Pancreas (tissue), 10 donors: ENCODE measurements around the gene CHRDL2. TPM values are rescaled to one million over a fixed set of nuclear protein-coding genes. Genes with fewer than 3 reads are reported as not detected.

Experiments used
- ATAC-seq, 4 donors: fragments of 200-7000 bp; cut with Tn5 transposase; one replicate each; pipeline versions ENCODE4 v1.8.0 to v1.9.1; 2020; ENCODE audit warnings: mild to moderate bottlenecking in 4 of 4, moderate library complexity in 4 of 4
- DNase-seq, 6 donors: peaks; one replicate each; pipeline ENCODE4 v3.0.0-alpha.2; 2020
- FAIRE-seq: peaks from 2 replicates; lab custom pipeline; 2012; peaks lifted over from hg19 to GRCh38; lab: Jason Lieb, UNC
- H3K27ac ChIP-seq, 4 donors: fragments of 200-600 bp; sonication (generic); 1 replicate in 3 of 4; 2 replicates in 1 of 4; pipeline versions ENCODE4 v1.5.0 to v1.8.0; 2020
- H3K27me3 ChIP-seq, 4 donors: fragments of 200-600 bp; one replicate each; pipeline ENCODE4 v1.8.0; 2021
- H3K36me3 ChIP-seq, 3 donors: fragments of 200-600 bp; sonication (generic) in 1 of 3; one replicate each; pipeline versions ENCODE4 v1.5.0 to v1.8.0; 2020 to 2021
- H3K4me1 ChIP-seq, 3 donors: fragments of 200-600 bp; one replicate each; pipeline ENCODE4 v1.8.0; 2021
- H3K4me3 ChIP-seq, 4 donors: fragments of 200-600 bp; sonication (generic) in 2 of 4; one replicate each; pipeline versions ENCODE4 v1.5.0 to v1.8.0; 2020 to 2021
- H3K9me3 ChIP-seq, 4 donors: fragments of 200-600 bp; one replicate each; pipeline ENCODE4 v1.8.0; 2021
- CTCF ChIP-seq, 4 donors: fragments of 200-600 bp; sonication (generic) in 3 of 4; IDR thresholded peaks; one replicate each; pipeline versions ENCODE4 v1.5.0 to v1.8.0; 2021; ENCODE audit warnings: antibody characterized with exemption in 4 of 4
- WGBS, 2 donors: extraction: QIAGEN DNeasy Blood & Tissue Kit; methylation state at CpG; one replicate each; pipeline ENCODE4 v1.1.7; 2013; 5-methylcytosine and 5-hydroxymethylcytosine counted together
- intact Hi-C, 3 donors: fragments of 100-400 bp; cut with DNase I; formaldehyde crosslinking; loops; one replicate each; pipeline versions ENCODE4 v1.11.1 to v1.14.2; 2022
- polyA plus RNA-seq, 2 donors: library from polyadenylated mRNA; stranded (reverse); fragments of 200-250 nt; gene quantifications; one replicate each; pipeline ENCODE4 v1.2.3, GENCODE V29; 2013
- total RNA-seq, 6 donors: library from RNA; stranded (reverse); fragmentation: NEBNext Ultra II Directional in 4 of 6; extraction: Animal tissue kit (Norgen Biotek cat#: 25700) in 4 of 6; gene quantifications; one replicate each; pipeline versions ENCODE4 v1.2.1 to v1.2.4, GENCODE V29; 2021 to 2023
- donor health status: healthy with polysubstance abuse.
- donor health status: DM: no; HTN: no; CAD: no; lungs with moderate emphysema.
- donor health status: DM: no; HTN: no; CAD: no.
- donor health status: control.
- donor health status: control.
- donor health status: Bipolar disorder and iron deficiency.
- donor health status: DM: yes; HTN: yes; CAD: no.
- donor health status: DM: no; HTN: no; CAD: no.
- donor health status: DM: no; HTN: no; CAD: no.
- donor health status: DM: yes; HTN: yes; CAD: no.

The CHRDL2 gene
- total and polyA plus RNA-seq, 8 donors = 0.72 to 6.9 (median 2.0) TPM; not detected in 1

GRCh38 chr11:74680703-74681531 lies 50.3 kb downstream of the CHRDL2 start:
- intact Hi-C loops = no loop called here
- Histone ChIP-seq H3K27ac (no peak overlapping the region), H3K27me3 (no peaks in the 10 kb centered on the region), H3K9me3 (no peaks in the 10 kb centered on the region), H3K4me3 (no peak overlapping the region), H3K4me1 (peaks cover 10 to 16% (median 12%) of the 10 kb centered on the region in 3 donors), H3K36me3 (no peaks in the 10 kb centered on the region)
- ATAC-seq (peak in 1 of 4 donors; percentile 32), FAIRE-seq (no peak), DNase-seq (peak in 2 of 6 donors; percentile 17 to 58)
- WGBS, 2 donors = 88 to 89% methylated on average over 18 of the region's 18 CpGs
- TF ChIP-seq CTCF (IDR thresholded peaks at IDR 0.05) = no peak

- no peak overlapping the region for H3K27ac ChIP-seq
- TF ChIP-seq CTCF (IDR thresholded peaks at IDR 0.05) = no peak
- intact Hi-C loops = no loop called here
- H3K27me3 ChIP-seq = no peaks in the 10 kb centered on the region
- no peaks in the 10 kb centered on the region for H3K36me3 ChIP-seq
- H3K4me3 ChIP-seq = no peak overlapping the region
- peak in 2 of 6 donors; percentile 12 to 40 for DNase-seq
- ATAC-seq = no peak
- peaks cover 10 to 16% (median 12%) of the 10 kb centered on the region in 3 donors for H3K4me1 ChIP-seq
- H3K9me3 ChIP-seq = no peaks in the 10 kb centered on the region
- 84 to 88% methylated on average over 9 of the region's 9 CpGs for WGBS, 2 donors
- no peak for FAIRE-seq
Observed at GRCh38 chr11:74680035-74680671, 51.1 kb downstream of the CHRDL2 start.

- no peak for ATAC-seq
- intact Hi-C loops = no loop called here
- 91 to 93% methylated on average over 3 of the region's 3 CpGs for WGBS, 2 donors
- Histone ChIP-seq H3K36me3 (no peaks in the 10 kb centered on the region), H3K4me1 (peaks cover 10 to 16% (median 12%) of the 10 kb centered on the region in 3 donors), H3K27me3 (no peaks in the 10 kb centered on the region), H3K27ac (no peak overlapping the region), H3K9me3 (no peaks in the 10 kb centered on the region), H3K4me3 (no peak overlapping the region)
- peak in 2 of 6 donors; percentile 11 to 50 for DNase-seq
- FAIRE-seq = no peak
- TF ChIP-seq CTCF (IDR thresholded peaks at IDR 0.05) = no peak
Observed at GRCh38 chr11:74679513-74679865, 51.7 kb downstream of the CHRDL2 start.

- intact Hi-C loops = no loop called here
- FAIRE-seq (no peak), DNase-seq (peak in 1 of 6 donors; percentile 14), ATAC-seq (no peak)
- Histone ChIP-seq H3K9me3 (no peaks in the 10 kb centered on the region), H3K27me3 (no peaks in the 10 kb centered on the region), H3K4me3 (no peak overlapping the region), H3K36me3 (no peaks in the 10 kb centered on the region), H3K27ac (no peak overlapping the region), H3K4me1 (peaks cover 10 to 16% (median 12%) of the 10 kb centered on the region in 3 donors)
- WGBS, 2 donors = 82 to 87% methylated on average over 13 of the region's 13 CpGs
- TF ChIP-seq CTCF (IDR thresholded peaks at IDR 0.05) = no peak
Observed at GRCh38 chr11:74678591-74679512, 52.4 kb downstream of the CHRDL2 start.
